ENCODE results near the gene SZRD1. TPM values are rescaled to one million over a fixed set of nuclear protein-coding genes. Genes with fewer than 3 reads are reported as not detected.

The SZRD1 gene
- total and polyA plus RNA-seq, 2 of the 8 experiments (the other 6 are each of a cell fraction or from before 2014, with no cell fraction given): 97.8 to 108 TPM

DNA sequence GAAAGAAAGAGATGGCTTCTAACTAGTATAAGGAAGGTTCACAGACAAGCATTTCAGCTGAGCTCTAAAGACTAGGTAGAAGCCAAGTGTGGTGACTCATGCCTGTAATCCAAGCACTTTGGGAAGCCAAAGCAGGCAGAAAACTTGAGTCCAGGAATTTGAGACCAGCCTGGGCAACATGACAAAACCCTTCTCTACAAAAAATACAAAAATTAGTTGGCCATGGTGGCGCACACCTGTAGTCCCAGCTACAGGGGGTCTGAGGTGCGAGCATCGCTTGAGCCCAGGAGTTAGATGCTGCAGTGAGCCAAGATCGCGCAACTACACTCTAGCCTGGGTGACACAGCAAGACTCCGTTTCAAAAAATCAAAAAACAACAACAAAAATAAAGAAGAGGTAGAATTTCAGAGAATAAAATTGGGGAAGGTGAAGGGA, 42.6 kb upstream of the SZRD1 start:
- Histone ChIP-seq H3K4ac (replicated peaks; ENCODE audit: insufficient read length, low read depth, low read length) (no peak overlapping the region), H2BK120ac (replicated peaks; ENCODE audit: low read depth, low read length) (no peak overlapping the region), H4K91ac (replicated peaks; ENCODE audit: insufficient read length, low read length) (no peak overlapping the region), H3K4me1 (replicated peaks in 1 of 4; ENCODE audit: control insufficient read depth in 3 of 4, insufficient read depth in 4 of 4, low read length in 3 of 4) (no peaks in the 10 kb centered on the region), H2BK12ac (ENCODE audit: low read depth, low read length) (no peak overlapping the region), H2BK15ac (ENCODE audit: low read length) (no peak overlapping the region), H3K23me2 (ENCODE audit: low read depth, low read length) (no peaks in the 10 kb centered on the region; the same call in 1 of the 2 replicates), H3K9me3 (ENCODE audit: insufficient read depth in 2 of 2, low read depth in 1 of 2, low read length in 1 of 2) (no peaks in the 10 kb centered on the region), H4K5ac (ENCODE audit: insufficient read length, low read depth, low read length) (no peak overlapping the region), H3K27me3 (replicated peaks in 1 of 4; ENCODE audit: control insufficient read depth in 3 of 4, extremely low read depth in 1 of 4, insufficient read depth in 3 of 4, low read length in 3 of 4) (no peaks in the 10 kb centered on the region), H4K20me1 (replicated peaks in 1 of 2; ENCODE audit: control insufficient read depth in 1 of 2, insufficient read depth in 2 of 2, low read length in 2 of 2) (peaks cover 0 to 1% of the 10 kb centered on the region in 2 experiments), H3K79me2 (ENCODE audit: control insufficient read depth in 1 of 2, insufficient read depth in 2 of 2, low read length in 2 of 2) (peaks cover 0 to 35% of the 10 kb centered on the region in 2 experiments; a peak in 3 of 4 replicates), H3K4me2 (ENCODE audit: insufficient read depth in 1 of 2, low read depth in 2 of 2, low read length in 2 of 2) (no peak overlapping the region), H2BK20ac (ENCODE audit: low read length) (no peak overlapping the region), H4K8ac (ENCODE audit: extremely low read depth, insufficient read depth, low read length) (no peak overlapping the region), H2AK5ac (ENCODE audit: low read depth, low read length) (no peak overlapping the region), H3K56ac (replicated peaks; ENCODE audit: insufficient read length, low read depth, low read length) (no peak overlapping the region), H3K23ac (ENCODE audit: insufficient read length) (no peak overlapping the region), H3K79me1 (ENCODE audit: low read depth, low read length) (no peaks in the 10 kb centered on the region), H2BK5ac (ENCODE audit: low read depth, low read length) (no peak overlapping the region), H3K4me3 (ENCODE audit: extremely low read depth in 1 of 4, insufficient read depth in 2 of 4, low read depth in 3 of 4, low read length in 4 of 4) (no peak overlapping the region), H3K14ac (ENCODE audit: insufficient read length) (no peak overlapping the region), H3K36me3 (ENCODE audit: control insufficient read depth in 2 of 4, insufficient read depth in 4 of 4, low read length in 3 of 4) (peaks cover 0 to 9% (median 0%) of the 10 kb centered on the region in 4 experiments; a peak in 2 of 8 replicates), H3K9ac (replicated peaks in 1 of 4; ENCODE audit: extremely low read depth in 1 of 4, low read depth in 3 of 4, low read length in 3 of 4) (no peak overlapping the region), H3K18ac (ENCODE audit: extremely low read depth, low read length) (no peak overlapping the region), H3K27ac (ENCODE audit: low read depth, low read length) (no peak overlapping the region), H2AFZ (ENCODE audit: low read length) (no peak overlapping the region)
- no peak for DNase-seq (ENCODE audit: low read depth in 1 of 2, low spot score in 2 of 2)
- no peak for FAIRE-seq
- ChIA-PET POLR2A (ENCODE audit: partially characterized antibody) (interaction anchor here (1.2 kb wide), 1 partner anchor 116 kb away, joined by 5 read pairs; the partner anchor contains the start of gene NECAP2), CTCF (ENCODE audit: partially characterized antibody) (interaction anchor here (0.6 kb wide), 1 partner anchor 22 kb away, joined by 4 read pairs; no protein-coding TSS in a partner anchor)
- 93% methylated on average over 6 of the region's 6 CpGs; no CpG with 5 or more reads in 1 of the 2 experiments for WGBS, 2 experiments (ENCODE audit: extremely low coverage in 1 of 2, insufficient coverage in 1 of 2, insufficient read length in 1 of 2, insufficient replicate concordance in 2 of 2, low coverage in 1 of 2, low lambda C conversion rate in 2 of 2, missing lambda C conversion rate in 1 of 2)
- no peak for TF ChIP-seq SP2 (IDR thresholded peaks at IDR 0.05; ENCODE audit: low read length)
- TF ChIP-seq TBP (IDR thresholded peaks at IDR 0.05; ENCODE audit: low read depth, low read length): no peak
- TF ChIP-seq, protein P1, sequence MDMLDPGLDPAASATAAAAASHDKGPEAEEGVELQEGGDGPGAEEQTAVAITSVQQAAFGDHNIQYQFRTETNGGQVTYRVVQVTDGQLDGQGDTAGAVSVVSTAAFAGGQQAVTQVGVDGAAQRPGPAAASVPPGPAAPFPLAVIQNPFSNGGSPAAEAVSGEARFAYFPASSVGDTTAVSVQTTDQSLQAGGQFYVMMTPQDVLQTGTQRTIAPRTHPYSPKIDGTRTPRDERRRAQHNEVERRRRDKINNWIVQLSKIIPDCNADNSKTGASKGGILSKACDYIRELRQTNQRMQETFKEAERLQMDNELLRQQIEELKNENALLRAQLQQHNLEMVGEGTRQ (IDR thresholded peaks at IDR 0.05; ENCODE audit: low read length): no peak
- no peak for TF ChIP-seq TAF1 (IDR thresholded peaks at IDR 0.05; ENCODE audit: low read depth, low read length)
- TF ChIP-seq TCF12 (IDR thresholded peaks at IDR 0.05; ENCODE audit: low read depth, low read length): no peak
- no peak for TF ChIP-seq CBX8 (IDR thresholded peaks at IDR 0.05; ENCODE audit: borderline replicate concordance, low read depth, low read length)
- no peak for TF ChIP-seq RFX5 (IDR thresholded peaks at IDR 0.05; ENCODE audit: borderline replicate concordance, low read depth, low read length)
- TF ChIP-seq EGR1 (IDR thresholded peaks at IDR 0.05; ENCODE audit: borderline replicate concordance, low read depth, low read length): no peak
- TF ChIP-seq, protein P2, sequence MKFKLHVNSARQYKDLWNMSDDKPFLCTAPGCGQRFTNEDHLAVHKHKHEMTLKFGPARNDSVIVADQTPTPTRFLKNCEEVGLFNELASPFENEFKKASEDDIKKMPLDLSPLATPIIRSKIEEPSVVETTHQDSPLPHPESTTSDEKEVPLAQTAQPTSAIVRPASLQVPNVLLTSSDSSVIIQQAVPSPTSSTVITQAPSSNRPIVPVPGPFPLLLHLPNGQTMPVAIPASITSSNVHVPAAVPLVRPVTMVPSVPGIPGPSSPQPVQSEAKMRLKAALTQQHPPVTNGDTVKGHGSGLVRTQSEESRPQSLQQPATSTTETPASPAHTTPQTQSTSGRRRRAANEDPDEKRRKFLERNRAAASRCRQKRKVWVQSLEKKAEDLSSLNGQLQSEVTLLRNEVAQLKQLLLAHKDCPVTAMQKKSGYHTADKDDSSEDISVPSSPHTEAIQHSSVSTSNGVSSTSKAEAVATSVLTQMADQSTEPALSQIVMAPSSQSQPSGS (IDR thresholded peaks at IDR 0.05; ENCODE audit: low read length): no peak
- TF ChIP-seq EP300 (IDR thresholded peaks at IDR 0.05; ENCODE audit: borderline replicate concordance in 1 of 2, low read depth in 2 of 2, low read length in 2 of 2): no peak
- no peak for TF ChIP-seq EZH2 (IDR thresholded peaks at IDR 0.05; ENCODE audit: low read depth, low read length, severe bottlenecking)

Measured in H1 (cell line).